HepG2 (cell line): ENCODE data around the gene ZNF554. TPM values are rescaled to one million over a fixed set of nuclear protein-coding genes. Genes with fewer than 3 reads are reported as not detected.

Source experiments
- AHR ChIP-seq: IDR thresholded peaks from 2 replicates; pipeline ENCODE4 v1.6.1; 2018; ENCODE audit warnings: missing genetic modification reagents, missing compliant biosample characterization
- CEBPZ ChIP-seq: IDR thresholded peaks from 2 replicates; pipeline ENCODE4 v1.6.1; 2012; ENCODE audit warnings: low read length, improper control_type of control experiment
- EP300 ChIP-seq, 3 experiments: sonication (generic) in 1 of 3; formaldehyde crosslinking in 1 of 3; IDR thresholded peaks; 2 replicates each; pipeline versions ENCODE4 v1.5.1 to v1.6.1; 2011 to 2020; ENCODE audit warnings: low read depth in 2 of 3, low read length in 2 of 3, borderline replicate concordance in 1 of 3, improper control_type of control experiment in 1 of 3, mild to moderate bottlenecking in 1 of 3, missing genetic modification reagents in 1 of 3, moderate library complexity in 1 of 3
- ETV6 ChIP-seq: sonication (generic); formaldehyde crosslinking; conservative IDR thresholded peaks from 2 replicates; pipeline ENCODE4 v1.4.0; 2020; ENCODE audit warnings: missing genetic modification reagents
- FOXO1 ChIP-seq: sonication (generic); formaldehyde crosslinking; IDR thresholded peaks from 2 replicates; pipeline ENCODE4 v1.4.0; 2020; ENCODE audit warnings: missing genetic modification reagents
- IRF2 ChIP-seq: IDR thresholded peaks from 2 replicates; pipeline ENCODE4 v1.6.1; 2018; ENCODE audit warnings: missing genetic modification reagents, missing compliant biosample characterization
- MAF1 ChIP-seq: sonication (generic); formaldehyde crosslinking; IDR thresholded peaks from 2 replicates; pipeline ENCODE4 v1.5.0; 2020; ENCODE audit warnings: missing genetic modification reagents, borderline replicate concordance
- MAFG ChIP-seq: sonication (generic); formaldehyde crosslinking; IDR thresholded peaks from 2 replicates; pipeline ENCODE4 v1.5.1; 2020; ENCODE audit warnings: mild to moderate bottlenecking, missing genetic modification reagents
- MEIS1 ChIP-seq: sonication (generic); formaldehyde crosslinking; IDR thresholded peaks from 2 replicates; pipeline ENCODE4 v1.9.0; 2021; ENCODE audit warnings: mild to moderate bottlenecking, missing genetic modification reagents, moderate library complexity, borderline replicate concordance
- MEIS2 ChIP-seq: sonication (generic); formaldehyde crosslinking; IDR thresholded peaks from 2 replicates; pipeline ENCODE4 v1.9.0; 2021; ENCODE audit warnings: mild to moderate bottlenecking, missing genetic modification reagents
- PLRG1 ChIP-seq: fragments of 450-650 bp; conservative IDR thresholded peaks from 2 replicates; pipeline ENCODE4 v1.6.1; 2016
- SIN3B ChIP-seq: fragments of 150-350 bp; IDR thresholded peaks from 2 replicates; pipeline ENCODE4 v1.6.1; 2014; ENCODE audit warnings: low read length
- SMAD3 ChIP-seq: sonication (generic); formaldehyde crosslinking; IDR thresholded peaks from 2 replicates; pipeline ENCODE4 v1.4.0; 2020; ENCODE audit warnings: missing genetic modification reagents
- SP1 ChIP-seq, 2 experiments: fragments of 450-650 bp in 1 of 2; sonication (generic) in 1 of 2; formaldehyde crosslinking in 1 of 2; IDR thresholded peaks; 2 replicates each; pipeline versions ENCODE4 v1.4.0 to v1.6.1; 2016 to 2020; ENCODE audit warnings: missing genetic modification reagents in 1 of 2
- SRF ChIP-seq: IDR thresholded peaks from 2 replicates; pipeline ENCODE4 v1.6.1; 2011; ENCODE audit warnings: mild to moderate bottlenecking, low read depth, low read length, moderate library complexity
- TBX2 ChIP-seq: sonication (generic); formaldehyde crosslinking; IDR thresholded peaks from 2 replicates; pipeline ENCODE4 v1.5.0; 2020; ENCODE audit warnings: missing genetic modification reagents, mild to moderate bottlenecking, borderline replicate concordance
- ZNF329 ChIP-seq: sonication (generic); formaldehyde crosslinking; IDR thresholded peaks from 2 replicates; pipeline ENCODE4 v1.9.0; 2021; ENCODE audit warnings: low read depth, mild to moderate bottlenecking, missing genetic modification reagents
- ZNF557 ChIP-seq: sonication (generic); formaldehyde crosslinking; IDR thresholded peaks from 2 replicates; pipeline ENCODE4 v1.4.0; 2020; ENCODE audit warnings: missing genetic modification reagents
- ZNF660 ChIP-seq: sonication (generic); formaldehyde crosslinking; IDR thresholded peaks from 2 replicates; pipeline ENCODE4 v1.5.1; 2020; ENCODE audit warnings: mild to moderate bottlenecking, low read depth, missing genetic modification reagents, borderline replicate concordance
- ZNF781 ChIP-seq: sonication (generic); formaldehyde crosslinking; IDR thresholded peaks from 2 replicates; pipeline ENCODE4 v1.5.1; 2020; ENCODE audit warnings: borderline replicate concordance, mild to moderate bottlenecking, missing genetic modification reagents; ENCODE audit errors: not compliant biosample characterization
- polyA plus RNA-seq, 8 experiments: library from polyadenylated mRNA; depleted of rRNA in 3 of 8; stranded (reverse) in 7 of 8; unstranded in 1 of 8; fragments of >200 nt; fragmentation: Illumina TruSeq in 4 of 8; extraction: Trizol in 4 of 8; gene quantifications; 2 replicates each; pipeline versions ENCODE4 v1.2.1 to v1.2.3, GENCODE V29; 2011 to 2016; ENCODE audit warnings: low read depth in 4 of 8, missing spikeins in 1 of 8, mixed read lengths in 1 of 8; ENCODE audit not compliant: insufficient read depth in 1 of 8
- total RNA-seq, 5 experiments: library from RNA; depleted of rRNA; stranded (reverse); fragments of >200 nt; fragmentation: Illumina TruSeq; extraction: Trizol; gene quantifications; 2 replicates each; pipeline ENCODE4 v1.2.3, GENCODE V29; 2016; ENCODE audit warnings: low read depth in 1 of 5
- TF ChIP-seq, protein P1 (sequence below): sonication (generic); formaldehyde crosslinking; IDR thresholded peaks from 2 replicates; pipeline ENCODE4 v1.4.0; 2020; ENCODE audit warnings: missing genetic modification reagents, borderline replicate concordance
- TF ChIP-seq, protein P2 (sequence below): sonication (generic); formaldehyde crosslinking; IDR thresholded peaks from 2 replicates; pipeline ENCODE4 v1.4.0; 2020; ENCODE audit warnings: mild to moderate bottlenecking, missing genetic modification reagents

ZNF554 gene
- total and polyA plus RNA-seq, 2 of the 13 experiments (the other 11 are each of a cell fraction or from before 2014, with no cell fraction given), result 2.2 to 2.7 TPM

DNA sequence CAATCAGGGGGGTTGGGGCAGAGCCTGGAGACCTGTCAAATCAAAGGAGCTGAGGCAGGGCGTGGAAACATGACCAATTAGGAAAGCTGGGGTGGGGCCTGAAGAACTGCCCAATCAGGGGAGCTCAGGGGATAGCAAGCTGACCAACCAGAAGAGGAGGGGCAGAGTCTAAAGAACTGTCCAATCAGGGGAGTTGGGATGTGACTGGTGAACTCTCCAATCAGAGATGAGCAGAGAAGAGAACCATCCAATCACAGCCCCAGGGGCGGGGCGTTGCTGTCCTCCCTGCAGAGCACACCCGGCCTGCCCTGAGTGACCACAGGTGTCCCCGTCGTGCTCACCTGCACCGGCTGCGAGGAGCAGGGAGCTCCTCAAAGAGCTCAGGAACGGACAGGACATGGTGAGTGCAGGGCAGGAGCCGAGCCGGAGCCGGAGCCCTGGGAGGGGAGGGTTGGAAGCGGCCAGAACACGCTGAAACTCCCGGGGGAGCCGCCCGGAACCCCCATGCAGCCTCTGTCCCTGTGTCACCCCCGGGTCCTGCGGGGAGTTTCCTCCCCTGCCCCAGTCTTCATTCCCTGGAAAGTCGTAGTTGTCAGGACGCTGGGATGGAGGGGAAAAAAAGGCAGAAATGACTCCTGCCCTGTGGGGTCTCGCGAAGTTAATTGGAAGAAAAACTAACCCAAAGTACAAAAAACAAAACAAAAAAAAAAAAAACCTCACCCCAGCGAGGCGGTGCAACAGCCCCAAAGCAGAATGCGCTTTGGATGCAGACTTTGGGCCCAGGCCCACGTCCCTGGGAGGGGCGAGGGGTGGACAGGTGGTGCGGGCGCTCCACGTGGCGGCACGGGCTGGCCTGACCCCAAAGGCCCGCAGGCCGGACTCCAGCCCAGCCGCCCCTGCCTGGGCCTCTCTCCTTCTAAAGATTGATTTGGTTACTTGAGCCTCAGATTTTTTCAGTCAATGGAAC is 47.6 kb downstream of the ZNF554 start, which contains the start of gene ZNF556 (continued):
- peak; percentile 57; the same call in 1 of the 2 replicates for TF ChIP-seq CEBPZ
- no peak for TF ChIP-seq MAF1 (CRISPR knock-in tag)
- TF ChIP-seq FOXO1, result peak; percentile 67; the same call in 1 of the 2 replicates
- TF ChIP-seq ETV6 (CRISPR knock-in tag), result 0 out of 2 replicates have a peak, but pooled peaks have one; percentile 60
- TF ChIP-seq MEIS2 (CRISPR knock-in tag), result peak; percentile 65
- 0 out of 2 replicates have a peak, but pooled peaks have one; percentile 14 for TF ChIP-seq SIN3B
- TF ChIP-seq ZNF329 (CRISPR knock-in tag), result peak; percentile 65; the same call in 1 of the 2 replicates
- TF ChIP-seq EP300 (IDR thresholded peaks at IDR 0.05; ENCODE audit: low read depth in 2 of 2, low read length in 2 of 2), result peak in 1 of 2 experiments; percentile 24; a peak in 1 of 4 replicates
- no peak for TF ChIP-seq EP300 (CRISPR knock-in tag; IDR thresholded peaks at IDR 0.05; ENCODE audit: borderline replicate concordance)
- peak; percentile 85 for TF ChIP-seq SRF
- TF ChIP-seq SMAD3 (CRISPR knock-in tag), result no peak; the same call in 1 of the 2 replicates
- TF ChIP-seq, protein P1, sequence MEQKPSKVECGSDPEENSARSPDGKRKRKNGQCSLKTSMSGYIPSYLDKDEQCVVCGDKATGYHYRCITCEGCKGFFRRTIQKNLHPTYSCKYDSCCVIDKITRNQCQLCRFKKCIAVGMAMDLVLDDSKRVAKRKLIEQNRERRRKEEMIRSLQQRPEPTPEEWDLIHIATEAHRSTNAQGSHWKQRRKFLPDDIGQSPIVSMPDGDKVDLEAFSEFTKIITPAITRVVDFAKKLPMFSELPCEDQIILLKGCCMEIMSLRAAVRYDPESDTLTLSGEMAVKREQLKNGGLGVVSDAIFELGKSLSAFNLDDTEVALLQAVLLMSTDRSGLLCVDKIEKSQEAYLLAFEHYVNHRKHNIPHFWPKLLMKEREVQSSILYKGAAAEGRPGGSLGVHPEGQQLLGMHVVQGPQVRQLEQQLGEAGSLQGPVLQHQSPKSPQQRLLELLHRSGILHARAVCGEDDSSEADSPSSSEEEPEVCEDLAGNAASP (CRISPR knock-in tag), result peak; percentile 79; the same call in 1 of the 2 replicates
- TF ChIP-seq IRF2 (CRISPR knock-in tag), result peak; percentile 26; the same call in 1 of the 2 replicates
- TF ChIP-seq, protein P2, sequence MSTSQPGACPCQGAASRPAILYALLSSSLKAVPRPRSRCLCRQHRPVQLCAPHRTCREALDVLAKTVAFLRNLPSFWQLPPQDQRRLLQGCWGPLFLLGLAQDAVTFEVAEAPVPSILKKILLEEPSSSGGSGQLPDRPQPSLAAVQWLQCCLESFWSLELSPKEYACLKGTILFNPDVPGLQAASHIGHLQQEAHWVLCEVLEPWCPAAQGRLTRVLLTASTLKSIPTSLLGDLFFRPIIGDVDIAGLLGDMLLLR (CRISPR knock-in tag), result peak; percentile 74
- no peak for TF ChIP-seq PLRG1
- 0 out of 2 replicates have a peak, but pooled peaks have one; percentile 71 for TF ChIP-seq MEIS1 (CRISPR knock-in tag)
- TF ChIP-seq AHR (CRISPR knock-in tag), result peak; percentile 21; the same call in 1 of the 2 replicates
- peak; percentile 78; the same call in 1 of the 2 replicates for TF ChIP-seq SP1 (IDR thresholded peaks at IDR 0.05)
- peak; percentile 96 for TF ChIP-seq SP1 (CRISPR knock-in tag; IDR thresholded peaks at IDR 0.05)
- peak; percentile 63 for TF ChIP-seq TBX2 (CRISPR knock-in tag)
- TF ChIP-seq ZNF660, result no peak
- no peak for TF ChIP-seq ZNF781
- TF ChIP-seq ZNF557, result peak; percentile 52; the same call in 1 of the 2 replicates
- TF ChIP-seq MAFG, result no peak
